Activated naive CD8-positive, alpha-beta T cell treated with anti-CD3 and anti-CD28 coated beads, Interleukin-2, amount 10 ng/mL, durations not matched to agents 7 days and 5 days (primary cell): ENCODE data around the gene USP32. TPM values are rescaled to one million over a fixed set of nuclear protein-coding genes. Genes with fewer than 3 reads are reported as not detected.

Experiments used
- ATAC-seq: fragments of 150-1000 bp; cut with Tn5 transposase; one replicate; pipeline ENCODE4 v1.10.0; 2021; ENCODE audit warnings: low read depth, moderate library complexity
- POLR2A ChIA-PET: fragments of 350-600 bp; sonication (Branson Sonifier 250); formaldehyde crosslinking; loops from one replicate; lab custom pipeline; 2021; ENCODE audit warnings: antibody characterized with exemption; lab: Charles Lee
- DNase-seq: peaks from one replicate; pipeline ENCODE4 v3.0.0; 2021
- H3K27ac Mint-ChIP-seq: one replicate; pipeline ENCODE4 v1.8.0; 2022; ENCODE audit warnings: mild to moderate bottlenecking, mixed read lengths
- H3K27me3 Mint-ChIP-seq: one replicate; pipeline ENCODE4 v1.8.0; 2022; ENCODE audit warnings: mild to moderate bottlenecking, moderate library complexity, mixed read lengths
- H3K36me3 Mint-ChIP-seq: one replicate; pipeline ENCODE4 v1.8.0; 2021; ENCODE audit warnings: mild to moderate bottlenecking, mixed read lengths
- H3K4me1 Mint-ChIP-seq: one replicate; pipeline ENCODE4 v1.8.0; 2021; ENCODE audit warnings: mixed read lengths
- H3K4me3 Mint-ChIP-seq: one replicate; pipeline ENCODE4 v1.8.0; 2022; ENCODE audit warnings: mild to moderate bottlenecking, moderate library complexity, mixed read lengths
- H3K9me3 Mint-ChIP-seq: one replicate; pipeline ENCODE4 v1.8.0; 2021; ENCODE audit warnings: mixed read lengths
- total RNA-seq, 2 experiments: library from RNA; stranded (reverse); gene quantifications; one replicate each; pipeline ENCODE4 v1.2.3, GENCODE V29; 2021

Gene USP32
- total RNA-seq, 2 experiments from 2014 or later: 37.0 to 38.5 TPM

- peaks cover 6% of the 10 kb centered on the region for H3K27me3 Mint-ChIP-seq
- ATAC-seq (no peak), DNase-seq (no peak)
Measured at GRCh38 chr17:60158751-60159478, 233.0 kb downstream of the USP32 start.

GRCh38 chr17:60157487-60158040, 234.4 kb downstream of the USP32 start:
- Mint-ChIP-seq H3K27me3 (peaks cover 13% of the 10 kb centered on the region), H3K27ac (no peak overlapping the region), H3K4me3 (no peak overlapping the region), H3K9me3 (no peaks in the 10 kb centered on the region), H3K4me1 (no peaks in the 10 kb centered on the region), H3K36me3 (no peaks in the 10 kb centered on the region)
- POLR2A ChIA-PET: no interaction called here
- no peak for ATAC-seq
- no peak for DNase-seq

More at GRCh38 chr17:60158751-60159478, 233.0 kb downstream of the USP32 start:
- H3K36me3 Mint-ChIP-seq: no peaks in the 10 kb centered on the region
- H3K4me3 Mint-ChIP-seq: no peak overlapping the region
- POLR2A ChIA-PET: no interaction called here
- H3K27ac Mint-ChIP-seq: no peak overlapping the region
- H3K9me3 Mint-ChIP-seq: no peaks in the 10 kb centered on the region
- no peaks in the 10 kb centered on the region for H3K4me1 Mint-ChIP-seq

GRCh38 chr17:60156746-60157145, 235.2 kb downstream of the USP32 start:
- DNase-seq: no peak
- H3K4me3 Mint-ChIP-seq: no peak overlapping the region
- ATAC-seq: no peak
- H3K36me3 Mint-ChIP-seq: no peaks in the 10 kb centered on the region
- H3K4me1 Mint-ChIP-seq: no peaks in the 10 kb centered on the region
- POLR2A ChIA-PET: no interaction called here
- H3K27me3 Mint-ChIP-seq: peaks cover 20% of the 10 kb centered on the region
- no peaks in the 10 kb centered on the region for H3K9me3 Mint-ChIP-seq
- H3K27ac Mint-ChIP-seq: no peak overlapping the region

GRCh38 chr17:60155815-60156214, 236.1 kb downstream of the USP32 start:
- no peaks in the 10 kb centered on the region for H3K9me3 Mint-ChIP-seq
- no peak overlapping the region for H3K27ac Mint-ChIP-seq
- peaks cover 6% of the 10 kb centered on the region for H3K4me1 Mint-ChIP-seq
- no peak overlapping the region for H3K4me3 Mint-ChIP-seq
- peaks cover 27% of the 10 kb centered on the region for H3K27me3 Mint-ChIP-seq
- POLR2A ChIA-PET: no interaction called here
- no peak for ATAC-seq
- no peak for DNase-seq
- H3K36me3 Mint-ChIP-seq: no peaks in the 10 kb centered on the region

GRCh38 chr17:60155427-60155814, 236.5 kb downstream of the USP32 start:
- ATAC-seq: no peak
- Mint-ChIP-seq H3K36me3 (no peaks in the 10 kb centered on the region), H3K9me3 (no peaks in the 10 kb centered on the region), H3K4me1 (peaks cover 8% of the 10 kb centered on the region), H3K27me3 (peaks cover 30% of the 10 kb centered on the region), H3K27ac (no peak overlapping the region), H3K4me3 (no peak overlapping the region)
- POLR2A ChIA-PET: no interaction called here
- no peak for DNase-seq

- POLR2A ChIA-PET: no interaction called here
- Mint-ChIP-seq H3K4me3 (no peak overlapping the region), H3K36me3 (no peaks in the 10 kb centered on the region), H3K4me1 (peaks cover 8% of the 10 kb centered on the region), H3K27ac (no peak overlapping the region), H3K27me3 (peaks cover 30% of the 10 kb centered on the region), H3K9me3 (no peaks in the 10 kb centered on the region)
- ATAC-seq: no peak
- DNase-seq: no peak
Measured at GRCh38 chr17:60154616-60155426, 237.1 kb downstream of the USP32 start.

- Mint-ChIP-seq H3K9me3 (no peaks in the 10 kb centered on the region), H3K4me3 (no peak overlapping the region), H3K36me3 (no peaks in the 10 kb centered on the region), H3K27me3 (peaks cover 37% of the 10 kb centered on the region), H3K27ac (no peak overlapping the region), H3K4me1 (peaks cover 9% of the 10 kb centered on the region)
- POLR2A ChIA-PET: no interaction called here
- no peak for ATAC-seq
- DNase-seq: no peak
Measured at GRCh38 chr17:60153606-60154390, 238.1 kb downstream of the USP32 start.

GRCh38 chr17:60151355-60151754, 240.6 kb downstream of the USP32 start:
- H3K9me3 Mint-ChIP-seq: no peaks in the 10 kb centered on the region
- no peak overlapping the region for H3K27ac Mint-ChIP-seq
- peak; percentile 70 for ATAC-seq
- H3K4me1 Mint-ChIP-seq: peaks cover 9% of the 10 kb centered on the region
- peak overlapping the region; percentile 65 for H3K4me3 Mint-ChIP-seq
- DNase-seq: no peak
- no peaks in the 10 kb centered on the region for H3K36me3 Mint-ChIP-seq
- POLR2A ChIA-PET: interaction anchor here (0.5 to 1.1 kb wide), 4 partner anchors 12 to 707 kb away, joined by 3 to 4 read pairs (median 3); no protein-coding TSS in a partner anchor
- peaks cover 59% of the 10 kb centered on the region for H3K27me3 Mint-ChIP-seq

- Mint-ChIP-seq H3K27ac (no peak within 1 kb of the TSS), H3K36me3 (no peaks in the 10 kb centered on the region), H3K9me3 (no peaks in the 10 kb centered on the region), H3K4me3 (peak within 1 kb of the TSS; percentile 65), H3K27me3 (peaks cover 70% of the 10 kb centered on the region), H3K4me1 (peaks cover 11% of the 10 kb centered on the region)
- POLR2A ChIA-PET: interaction anchor here (0.6 to 1.1 kb wide), 4 partner anchors 8 to 994 kb away, joined by 3 to 10 read pairs (median 6); no protein-coding TSS in a partner anchor
- no peak for ATAC-seq
- no peak for DNase-seq
Measured at GRCh38 chr17:60149691-60150582, 242.0 kb downstream of the USP32 start, which contains the start of gene CA4. TSS of gene CA4 (plus strand) at chr17:60149973. CDS start at chr17:60150035, 62 bp downstream.

GRCh38 chr17:60148373-60148772, 243.6 kb downstream of the USP32 start:
- Mint-ChIP-seq H3K4me3 (no peak overlapping the region), H3K4me1 (peaks cover 17% of the 10 kb centered on the region), H3K36me3 (no peaks in the 10 kb centered on the region), H3K27ac (no peak overlapping the region), H3K9me3 (no peaks in the 10 kb centered on the region), H3K27me3 (peaks cover 83% of the 10 kb centered on the region)
- POLR2A ChIA-PET: no interaction called here
- ATAC-seq (no peak), DNase-seq (no peak)

- H3K27me3 Mint-ChIP-seq: peaks cover 84% of the 10 kb centered on the region
- H3K4me1 Mint-ChIP-seq: peaks cover 24% of the 10 kb centered on the region
- no peak overlapping the region for H3K27ac Mint-ChIP-seq
- ATAC-seq (no peak), DNase-seq (no peak)
- no peak overlapping the region for H3K4me3 Mint-ChIP-seq
- no peaks in the 10 kb centered on the region for H3K9me3 Mint-ChIP-seq
- POLR2A ChIA-PET: no interaction called here
- H3K36me3 Mint-ChIP-seq: no peaks in the 10 kb centered on the region
Measured at GRCh38 chr17:60147553-60148223, 244.2 kb downstream of the USP32 start.

GRCh38 chr17:60146206-60146605, 245.7 kb downstream of the USP32 start:
- no peak for DNase-seq
- no peaks in the 10 kb centered on the region for H3K36me3 Mint-ChIP-seq
- H3K4me1 Mint-ChIP-seq: peaks cover 27% of the 10 kb centered on the region
- H3K27me3 Mint-ChIP-seq: peaks cover 85% of the 10 kb centered on the region
- ATAC-seq: no peak
- POLR2A ChIA-PET: no interaction called here
- H3K27ac Mint-ChIP-seq: no peak overlapping the region
- H3K9me3 Mint-ChIP-seq: no peaks in the 10 kb centered on the region
- H3K4me3 Mint-ChIP-seq: no peak overlapping the region
